ENCODE results near the gene UBL4A.

- TF ChIP-seq CTCF (IDR thresholded peaks at IDR 0.05), result no peak
- no peak for TF ChIP-seq EZH2 (IDR thresholded peaks at IDR 0.05)
These were observed 3.6 kb downstream of the UBL4A start for GRCh38 chrX:154482786-154483185.

Measured in neural progenitor cell (in vitro differentiated cells).